GM21529 (cell line): ENCODE results near the gene MAP3K20.
A peak's percentile ranks its signal among the peaks of the same experiment; 100 is the strongest.
"Not testable (repeated sequence)": the region's sequence is repeated elsewhere in the genome, so short reads cannot be mapped to it uniquely, and the experiment has no call there.

ENCODE experiments used
- ATAC-seq: cut with Tn5 transposase; IDR thresholded peaks from one replicate; pipeline ENCODE4 v1.9.1; 2021; ENCODE audit not compliant: unreplicated experiment

Gene MAP3K20

DNA sequence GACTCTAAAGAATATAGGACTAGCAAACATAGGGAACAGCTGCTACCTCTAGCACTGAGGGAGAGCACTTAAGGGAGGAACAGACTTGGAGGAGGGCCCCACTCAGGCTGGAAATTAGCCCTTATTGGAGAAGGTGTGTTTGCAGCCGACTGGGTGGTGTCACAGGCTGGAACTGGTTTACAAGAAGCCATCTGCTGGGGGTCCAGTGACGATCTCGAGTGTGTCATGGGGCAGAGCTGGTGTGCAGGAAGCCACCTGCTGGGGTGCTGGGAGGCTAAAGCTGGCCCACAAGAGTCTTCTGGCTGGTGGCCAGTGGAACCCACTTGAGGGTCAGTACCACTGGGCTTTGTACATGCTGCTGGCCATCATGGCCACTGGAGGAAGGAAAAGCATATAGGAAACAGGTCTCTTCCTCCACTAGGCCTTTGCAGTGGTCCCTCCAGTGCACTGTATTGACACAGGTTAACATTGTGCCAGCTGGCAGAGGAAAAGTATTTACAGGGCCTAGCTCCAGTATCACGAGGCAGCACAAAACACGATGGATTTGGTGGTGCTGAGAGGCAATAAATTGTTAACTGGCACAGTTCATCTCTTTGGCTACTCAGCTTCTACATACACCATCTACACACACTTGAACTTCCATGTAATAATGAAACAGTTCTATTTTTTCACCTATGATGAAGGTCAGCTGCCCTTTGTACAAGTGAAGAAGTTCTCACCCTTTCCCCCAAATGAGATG lies 43.6 kb downstream of the MAP3K20 start:
- no peak for ATAC-seq

DNA sequence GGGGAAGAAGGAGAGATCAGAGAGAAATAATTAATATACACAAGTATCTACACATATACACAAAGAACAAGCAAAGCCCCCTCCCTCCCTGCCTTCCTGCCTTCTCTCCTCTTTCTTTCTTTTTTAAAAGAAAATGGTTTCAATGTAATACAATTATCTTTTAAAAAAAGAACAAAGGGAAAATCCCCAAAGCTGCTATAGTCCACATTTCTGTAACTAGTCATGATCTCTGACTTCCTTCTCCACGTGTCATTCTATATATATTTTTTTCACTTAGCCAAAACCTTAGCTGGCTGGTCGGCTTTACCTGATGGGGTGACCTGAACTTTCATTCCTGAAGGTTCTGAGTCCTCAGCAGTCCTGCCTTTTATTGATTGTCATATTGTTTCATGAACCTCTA lies 44.3 kb downstream of the MAP3K20 start:
- no peak for ATAC-seq

DNA sequence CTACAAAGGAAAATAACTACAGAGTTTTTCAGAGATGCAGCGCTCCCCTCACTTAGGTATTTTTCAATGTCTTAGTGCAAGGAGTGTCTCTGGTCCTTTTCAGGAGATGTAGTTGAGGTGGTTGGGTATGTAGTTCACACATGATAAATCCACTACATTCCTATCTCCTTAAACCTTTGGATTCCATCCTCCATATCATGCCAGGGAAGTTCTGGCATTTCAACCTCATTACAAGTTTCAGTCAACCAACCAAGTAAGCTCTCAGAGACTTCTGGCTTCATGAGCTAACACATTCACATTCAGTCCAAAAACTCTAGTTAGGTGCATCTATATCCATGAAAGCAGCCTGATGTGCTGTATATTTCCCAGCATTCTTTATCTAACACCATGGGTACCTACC lies 47.3 kb downstream of the MAP3K20 start:
- ATAC-seq, result no peak

DNA sequence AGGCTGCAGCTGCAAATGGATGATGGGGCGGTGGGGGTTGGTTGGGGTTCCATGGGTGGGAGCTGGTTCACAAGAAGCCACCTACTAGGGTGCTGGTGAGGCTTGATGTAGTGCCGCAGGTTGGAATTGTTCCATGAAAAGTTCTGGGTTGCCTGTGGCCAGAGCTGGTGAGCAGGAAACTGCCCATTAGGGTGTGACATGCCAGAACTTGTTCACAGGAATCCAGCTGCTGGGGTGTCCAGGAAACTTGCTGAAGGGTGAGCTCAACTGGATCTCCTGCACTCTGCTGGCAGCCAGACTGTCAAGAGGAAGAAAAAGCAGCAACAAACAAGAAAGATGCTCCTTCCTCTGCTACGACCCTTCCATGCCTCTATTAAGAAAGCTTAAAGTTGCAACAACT lies 48.8 kb downstream of the MAP3K20 start:
- ATAC-seq, result no peak

DNA sequence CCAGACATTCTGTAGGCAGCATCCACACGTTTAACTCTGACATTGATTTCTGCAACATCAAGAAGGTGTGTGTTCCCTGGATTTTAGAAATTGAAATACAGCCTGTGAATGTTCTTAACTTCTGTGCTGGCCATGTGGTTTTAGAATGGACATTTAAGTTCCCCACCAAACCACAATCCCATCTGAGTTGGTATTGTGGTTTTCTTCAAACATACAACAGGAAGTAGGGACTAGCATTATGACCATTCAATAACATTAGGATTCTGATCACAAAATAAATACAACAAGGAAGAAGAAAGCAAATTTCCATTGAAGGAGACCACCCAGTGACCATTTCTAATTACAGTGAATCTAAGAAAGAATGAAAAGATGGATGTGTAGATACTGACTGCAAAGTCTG lies 51.2 kb downstream of the MAP3K20 start:
- no peak for ATAC-seq

DNA sequence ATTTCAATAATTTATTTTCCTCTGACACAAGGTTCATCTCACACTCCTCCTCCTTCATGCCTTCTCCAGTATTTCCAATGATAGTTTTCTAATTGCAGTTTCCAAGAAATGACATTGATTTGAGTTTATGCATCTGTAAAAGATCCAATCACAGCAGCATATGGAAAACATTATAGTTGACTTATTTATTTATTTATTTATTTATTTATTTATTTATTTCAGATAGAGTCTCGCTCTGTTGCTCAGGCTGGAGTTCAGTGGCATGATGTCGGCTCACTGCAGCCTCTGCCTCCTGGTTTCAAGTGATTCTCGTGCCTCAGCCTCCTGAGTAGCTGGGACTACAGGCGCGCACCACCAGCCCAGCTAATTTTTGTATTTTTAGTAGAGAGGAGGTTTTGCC lies 52.5 kb downstream of the MAP3K20 start:
- ATAC-seq, result not testable (repeated sequence)

DNA sequence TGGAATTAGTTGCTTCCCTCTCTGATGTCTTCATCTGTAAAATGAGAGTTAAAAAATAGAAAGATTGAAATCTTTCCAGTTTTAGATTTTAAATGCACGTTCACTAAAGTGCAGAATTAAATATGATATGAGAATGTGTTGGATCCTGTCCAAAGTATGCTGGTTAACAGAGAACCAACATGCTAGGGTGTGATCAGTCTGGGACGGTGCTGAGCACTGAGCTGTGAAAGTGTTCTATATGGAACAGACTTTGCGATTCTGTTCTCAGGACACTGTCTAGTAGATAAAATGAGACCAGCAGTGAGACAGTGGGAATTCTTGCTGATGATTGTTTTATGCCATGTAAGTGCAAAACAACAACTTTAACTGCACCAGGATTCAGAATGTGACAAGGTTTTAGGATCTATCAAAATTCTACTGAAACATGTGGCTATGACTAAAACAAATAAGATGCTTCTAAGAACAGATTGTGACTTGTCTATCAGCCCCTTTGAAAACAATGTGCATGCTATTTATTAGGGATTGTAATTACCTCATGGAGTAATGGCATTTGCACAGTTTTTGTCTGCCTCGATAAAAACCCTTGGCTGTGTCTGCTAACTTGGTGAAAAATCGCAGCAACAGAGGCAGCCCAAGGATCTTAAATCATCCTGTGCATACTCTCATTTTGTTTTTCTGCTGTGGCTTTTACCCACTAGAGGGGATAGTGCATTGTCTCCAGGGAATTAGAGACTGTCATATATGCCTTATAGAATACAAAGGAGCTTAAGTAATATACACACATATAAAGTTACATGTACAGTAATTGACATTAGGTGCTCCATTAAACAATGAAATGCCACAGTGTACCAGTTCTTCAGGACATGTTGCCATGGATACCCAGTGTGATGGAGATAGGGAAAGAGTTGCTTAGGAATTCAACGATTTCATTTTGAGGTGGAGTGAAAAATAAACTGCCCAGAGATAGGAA lies 55.1 kb downstream of the MAP3K20 start:
- no peak for ATAC-seq

DNA sequence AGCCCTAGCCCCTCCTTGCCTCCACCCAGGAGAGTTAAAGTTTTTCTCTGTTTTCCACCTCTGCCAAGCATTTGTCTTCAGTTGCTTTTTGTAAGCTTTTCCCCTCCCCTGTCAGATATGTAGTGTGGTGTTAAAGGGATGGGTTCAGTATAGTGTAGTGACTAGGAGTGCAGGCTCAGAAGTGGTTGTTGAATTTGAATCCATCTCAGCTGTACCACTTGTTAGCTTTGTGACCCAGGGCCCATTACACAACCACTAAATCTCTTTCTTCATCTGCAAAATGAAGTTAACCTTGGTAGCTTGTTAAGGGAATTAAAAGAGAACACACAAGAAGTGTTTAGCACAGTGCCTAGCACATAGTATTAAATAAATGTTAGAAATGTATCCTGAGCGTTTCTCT lies 56.9 kb downstream of the MAP3K20 start:
- no peak for ATAC-seq

DNA sequence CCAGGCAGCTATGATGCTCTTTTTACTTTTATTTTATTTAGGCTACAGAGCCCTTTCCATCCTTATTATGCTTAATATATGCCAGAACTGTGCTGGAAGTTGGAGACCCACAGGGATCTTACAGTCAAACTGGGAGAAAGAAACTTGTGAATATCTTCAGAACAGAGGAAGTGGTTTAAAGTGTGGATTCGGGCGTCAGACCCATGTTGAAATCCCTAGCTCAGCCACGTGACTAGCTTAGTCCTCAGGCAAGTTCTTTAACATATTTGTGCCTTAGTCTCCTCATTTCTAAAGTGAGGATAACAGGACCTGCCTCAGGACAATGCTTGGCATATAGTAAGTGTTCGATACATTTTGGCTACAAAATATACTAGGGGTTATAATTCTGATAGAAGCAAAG lies 59.1 kb downstream of the MAP3K20 start:
- no peak for ATAC-seq

DNA sequence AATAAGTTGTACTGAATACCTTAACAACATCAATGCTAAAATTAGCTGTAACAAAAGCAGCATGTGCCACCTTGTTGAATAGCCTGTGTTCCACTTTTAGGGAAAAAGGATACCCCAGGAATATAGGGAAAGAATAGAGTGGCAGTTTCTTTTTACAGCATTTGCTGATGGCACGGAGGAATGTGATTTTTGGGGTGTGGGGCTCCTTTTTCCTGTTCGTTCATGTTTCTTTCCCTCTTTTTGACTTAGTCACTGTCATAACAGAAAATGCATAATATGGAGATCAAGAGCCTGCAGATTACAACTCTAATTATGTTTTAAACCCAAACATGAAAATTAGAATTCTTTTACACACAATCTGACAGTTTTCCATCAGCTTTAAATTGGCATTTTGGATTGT lies 60.4 kb downstream of the MAP3K20 start:
- ATAC-seq, result no peak

DNA sequence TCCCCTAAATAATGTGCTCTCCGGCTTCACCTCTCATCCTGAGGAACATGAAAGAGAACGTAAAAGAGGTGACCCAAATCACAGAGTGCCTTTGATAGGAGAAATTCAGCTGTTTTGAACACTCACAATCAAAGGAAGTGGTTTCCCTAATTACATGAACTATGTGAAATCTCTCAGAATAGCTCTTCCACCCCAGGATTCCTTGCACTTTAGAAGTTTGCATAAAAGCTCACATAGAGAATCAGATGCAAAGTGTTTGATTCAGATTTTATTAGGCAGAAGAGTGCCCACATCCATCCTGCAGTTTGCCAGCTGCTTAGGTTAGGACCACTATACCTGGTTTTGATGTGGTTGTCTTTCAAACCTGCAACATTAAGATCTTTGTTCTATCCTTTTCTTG lies 61.0 kb downstream of the MAP3K20 start:
- ATAC-seq, result no peak

DNA sequence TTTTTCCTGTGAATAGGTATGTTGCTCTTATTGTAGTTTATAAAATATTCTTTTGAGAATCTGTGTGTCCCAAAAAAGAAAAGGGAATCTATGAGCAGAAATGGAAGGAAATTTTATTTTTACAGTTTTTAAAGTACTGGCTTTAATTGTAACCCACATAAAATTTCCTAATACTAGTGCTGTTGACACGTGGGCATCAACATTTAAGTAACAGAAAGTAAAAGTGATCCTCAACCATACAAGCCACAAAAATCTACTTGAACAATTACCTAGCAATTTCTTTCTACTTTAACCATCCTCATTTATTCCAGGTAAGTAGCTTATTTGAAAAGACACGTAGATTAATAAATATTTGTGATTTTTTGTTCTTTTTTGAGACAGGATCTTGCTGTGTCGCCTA lies 62.0 kb downstream of the MAP3K20 start:
- no peak for ATAC-seq

DNA sequence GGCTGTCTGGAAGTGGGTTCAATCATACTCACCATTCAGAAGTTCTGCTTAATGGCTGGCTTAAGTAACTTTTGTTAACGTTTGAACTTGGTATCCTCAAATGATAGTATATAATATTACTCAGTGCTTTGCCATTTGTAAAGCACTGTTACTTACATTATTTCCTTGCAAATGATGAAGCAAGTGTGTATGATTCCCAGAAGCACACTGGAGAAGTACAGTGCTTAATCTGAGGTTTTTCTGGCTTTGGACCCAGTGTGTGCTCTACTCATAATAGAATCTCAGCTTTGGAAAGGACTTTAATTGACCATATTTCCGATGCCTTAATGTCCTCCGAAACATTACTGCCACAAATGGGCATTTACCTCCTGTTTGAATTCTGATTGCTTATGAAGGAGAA lies 63.3 kb downstream of the MAP3K20 start:
- no peak for ATAC-seq

DNA sequence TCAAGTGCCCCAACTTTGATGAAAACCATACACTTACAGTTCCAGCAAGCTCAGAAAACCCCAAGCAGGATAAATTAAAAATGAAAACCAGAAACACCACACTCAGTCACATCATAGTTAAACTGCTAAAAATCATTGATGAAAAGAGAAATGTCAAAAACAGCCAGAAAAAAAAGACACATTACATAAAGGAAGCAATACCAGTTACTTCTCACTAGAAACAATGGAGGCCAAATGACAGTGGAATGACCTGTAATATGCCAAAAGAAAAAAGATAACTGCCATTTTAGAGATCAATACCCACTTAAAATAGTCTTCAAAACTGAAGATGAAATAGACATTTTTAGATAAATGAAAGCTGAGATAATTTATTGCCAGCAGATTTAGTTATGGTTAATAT lies 66.0 kb downstream of the MAP3K20 start:
- ATAC-seq, result no peak

DNA sequence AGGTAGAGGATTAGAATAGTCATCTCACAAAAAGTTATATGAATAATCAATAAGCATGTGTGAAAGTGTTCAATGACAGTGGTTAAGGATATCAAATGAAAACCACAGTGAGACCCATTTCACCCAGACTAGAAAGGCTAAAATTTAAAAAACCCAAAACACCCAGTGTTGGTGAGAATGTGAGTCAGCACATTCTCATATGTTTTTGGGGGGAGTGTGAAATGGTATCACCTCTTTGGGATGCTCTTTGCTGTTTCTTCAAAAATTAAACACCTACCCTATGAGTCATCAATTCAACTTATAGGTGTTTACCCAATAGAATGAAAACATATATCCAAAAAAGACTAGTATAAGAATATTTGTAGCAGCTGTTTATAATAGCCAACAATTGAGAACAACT lies 69.8 kb downstream of the MAP3K20 start:
- ATAC-seq, result no peak

DNA sequence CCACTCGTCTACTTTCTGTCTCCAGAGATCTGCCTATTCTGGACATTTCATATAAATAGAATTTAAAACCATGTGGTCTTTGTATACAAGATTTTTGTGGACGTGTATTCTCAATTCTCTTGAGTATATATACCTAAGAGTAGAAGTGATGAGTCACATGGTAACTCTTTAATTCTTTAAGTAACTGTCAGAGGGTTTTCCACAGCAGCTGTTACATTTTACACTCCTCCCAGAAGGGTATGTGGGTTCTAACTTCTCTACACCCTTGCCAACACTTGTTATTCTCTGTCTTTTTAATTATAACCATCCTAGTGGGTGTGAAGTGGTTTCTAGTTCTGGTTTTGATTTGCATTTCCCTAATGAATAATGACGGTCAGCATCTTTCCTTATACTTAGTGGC lies 70.9 kb downstream of the MAP3K20 start:
- ATAC-seq, result no peak

DNA sequence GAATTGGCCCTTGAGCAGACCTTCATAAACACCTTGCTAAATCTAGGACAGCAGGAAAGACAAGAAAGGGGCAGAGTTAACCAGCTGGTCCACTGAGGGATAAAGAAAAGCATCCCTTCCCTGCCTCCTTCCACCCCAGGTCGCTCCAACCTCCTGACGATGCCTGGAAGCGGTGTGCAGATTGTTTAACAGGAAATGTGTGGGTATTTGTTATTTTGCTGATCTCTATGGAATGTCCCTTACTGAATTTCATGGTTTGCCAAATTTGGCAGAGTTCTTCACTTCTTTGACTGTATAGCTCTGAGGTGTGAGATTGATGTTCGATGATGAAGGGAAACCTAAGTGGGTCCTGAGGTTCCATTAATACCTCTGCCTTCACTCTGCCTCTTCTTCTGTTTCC lies 72.9 kb downstream of the MAP3K20 start:
- no peak for ATAC-seq

DNA sequence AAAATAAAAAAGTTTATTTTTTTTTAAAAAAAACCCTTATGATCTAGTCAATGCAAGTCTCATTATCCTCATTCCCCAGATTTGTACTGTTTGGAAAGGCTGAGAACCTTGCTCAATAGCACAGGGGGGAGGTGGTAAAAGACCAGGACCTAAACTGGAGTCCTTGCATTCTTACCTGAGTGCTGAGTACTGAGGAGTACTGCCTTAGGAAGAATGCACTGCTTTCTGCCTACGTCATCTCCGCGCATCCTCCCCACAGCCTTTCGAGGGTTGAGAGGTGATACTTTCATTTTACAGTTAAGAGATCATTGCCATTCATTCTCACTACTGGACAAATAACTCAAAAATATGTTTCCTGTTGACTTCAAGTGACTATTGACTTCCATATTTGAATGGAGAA lies 73.8 kb downstream of the MAP3K20 start:
- peak; percentile 68 for ATAC-seq

DNA sequence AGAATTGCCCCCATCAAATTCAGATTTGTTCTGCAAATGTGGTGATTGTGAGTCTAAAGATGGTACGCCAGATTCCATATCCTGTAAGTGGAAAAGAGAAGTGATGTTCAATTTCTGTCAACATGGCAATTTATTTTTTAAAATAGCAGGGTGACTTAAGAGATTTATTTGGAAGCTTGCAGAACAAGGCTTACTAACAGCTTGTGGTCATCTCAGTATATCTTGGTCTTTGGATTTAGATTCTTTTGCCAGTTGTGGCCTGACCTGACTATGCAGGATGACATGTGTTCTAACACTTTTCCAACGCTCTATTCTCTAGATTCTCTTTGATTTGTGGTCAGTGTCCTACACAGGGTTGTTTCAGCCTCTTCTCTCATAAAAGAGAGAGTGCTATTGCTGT lies 74.4 kb downstream of the MAP3K20 start:
- no peak for ATAC-seq

DNA sequence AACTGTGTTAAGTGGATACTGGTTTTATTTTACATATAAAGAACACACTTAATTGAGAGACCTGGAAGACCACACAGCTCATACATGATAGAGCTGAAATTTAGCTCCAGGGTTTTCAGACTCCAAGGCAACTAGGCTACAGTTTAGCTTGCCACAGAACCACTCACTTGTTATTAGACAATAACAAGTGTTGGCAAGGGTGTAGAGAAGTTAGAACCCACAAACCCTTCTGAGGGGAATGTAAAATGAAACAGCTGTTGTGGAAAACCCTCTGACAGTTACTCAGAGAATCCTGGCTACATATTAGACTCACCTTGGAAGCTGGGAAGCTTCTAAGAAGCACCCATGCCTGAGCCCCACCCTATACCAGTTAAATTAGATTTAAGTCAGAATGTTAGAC lies 75.3 kb downstream of the MAP3K20 start:
- ATAC-seq, result no peak

DNA sequence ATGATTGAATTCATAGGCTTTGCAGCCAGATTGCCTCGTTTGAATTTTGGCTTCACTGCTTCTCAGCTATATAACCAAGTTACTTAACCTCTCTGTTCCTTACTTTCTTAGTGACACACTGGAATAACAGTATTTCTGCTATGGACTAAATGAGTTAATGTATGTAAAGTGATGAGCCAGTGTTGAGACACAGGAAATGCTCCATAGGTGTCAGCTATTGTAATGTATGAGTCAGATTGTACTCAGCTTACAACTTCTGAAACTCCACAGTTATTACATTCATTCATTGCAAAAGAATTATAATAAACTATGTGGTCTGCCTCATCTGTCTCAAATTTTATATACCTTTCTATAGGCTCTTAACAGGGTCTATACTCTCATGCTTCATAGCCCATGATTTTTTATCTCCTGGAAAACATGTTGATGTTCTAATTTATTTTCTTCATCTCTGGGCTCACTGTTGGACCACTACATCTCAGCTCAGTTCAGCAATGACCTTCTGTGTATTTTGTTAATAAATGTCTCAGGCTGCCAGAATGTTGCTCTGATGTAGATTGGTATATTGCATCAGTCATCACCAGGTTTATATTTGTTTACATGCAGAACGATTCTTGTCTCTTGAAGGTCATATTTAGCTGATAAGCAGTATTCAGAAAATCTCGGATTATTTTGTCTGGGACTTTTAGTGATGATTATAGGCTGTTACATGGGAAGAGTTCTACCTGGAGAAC lies 76.2 kb downstream of the MAP3K20 start:
- ATAC-seq, result no peak
